DOHH2 (cell line): ENCODE data around the gene PCGF2.

Source experiments
- EZH2phosphoT487 ChIP-seq: fragments of 200-600 bp; sonication (generic); IDR thresholded peaks from 2 replicates; pipeline ENCODE4 v1.6.1; 2017; ENCODE audit warnings: borderline replicate concordance, mild to moderate bottlenecking, antibody characterized with exemption, low read length, moderate library complexity, mixed read lengths
- TF ChIP-seq, protein P1 (sequence below): fragments of 200-600 bp; sonication (generic); IDR thresholded peaks from one replicate; pipeline ENCODE4 v1.5.1; 2014; ENCODE audit warnings: antibody characterized with exemption, mild to moderate bottlenecking, low read depth, low read length; ENCODE audit not compliant: poor library complexity, severe bottlenecking

DNA sequence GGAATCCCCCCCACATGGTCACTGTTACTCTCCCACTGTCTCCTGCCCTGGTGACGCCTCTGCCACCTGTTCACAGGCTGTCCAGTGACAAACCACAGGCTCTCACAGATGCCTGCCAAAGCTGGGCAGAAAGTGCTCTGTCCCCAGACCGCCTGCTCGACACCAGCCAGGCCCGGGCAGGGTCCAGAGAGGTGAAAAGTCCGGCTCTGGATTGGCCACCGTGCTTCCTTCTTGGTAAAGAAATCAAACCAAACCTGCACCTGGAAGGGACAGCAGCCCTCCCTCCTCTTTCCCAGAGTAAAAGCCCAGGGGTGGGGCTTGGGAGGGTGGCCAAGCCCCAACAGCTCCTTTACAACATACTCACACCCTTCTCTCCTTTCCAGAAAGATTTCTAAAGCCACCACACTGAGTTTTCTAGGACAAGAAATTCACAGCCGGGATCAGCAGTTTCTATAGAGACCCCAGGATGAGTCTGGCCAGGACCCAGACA lies 6.2 kb downstream of the PCGF2 start:
- TF ChIP-seq, protein P1, sequence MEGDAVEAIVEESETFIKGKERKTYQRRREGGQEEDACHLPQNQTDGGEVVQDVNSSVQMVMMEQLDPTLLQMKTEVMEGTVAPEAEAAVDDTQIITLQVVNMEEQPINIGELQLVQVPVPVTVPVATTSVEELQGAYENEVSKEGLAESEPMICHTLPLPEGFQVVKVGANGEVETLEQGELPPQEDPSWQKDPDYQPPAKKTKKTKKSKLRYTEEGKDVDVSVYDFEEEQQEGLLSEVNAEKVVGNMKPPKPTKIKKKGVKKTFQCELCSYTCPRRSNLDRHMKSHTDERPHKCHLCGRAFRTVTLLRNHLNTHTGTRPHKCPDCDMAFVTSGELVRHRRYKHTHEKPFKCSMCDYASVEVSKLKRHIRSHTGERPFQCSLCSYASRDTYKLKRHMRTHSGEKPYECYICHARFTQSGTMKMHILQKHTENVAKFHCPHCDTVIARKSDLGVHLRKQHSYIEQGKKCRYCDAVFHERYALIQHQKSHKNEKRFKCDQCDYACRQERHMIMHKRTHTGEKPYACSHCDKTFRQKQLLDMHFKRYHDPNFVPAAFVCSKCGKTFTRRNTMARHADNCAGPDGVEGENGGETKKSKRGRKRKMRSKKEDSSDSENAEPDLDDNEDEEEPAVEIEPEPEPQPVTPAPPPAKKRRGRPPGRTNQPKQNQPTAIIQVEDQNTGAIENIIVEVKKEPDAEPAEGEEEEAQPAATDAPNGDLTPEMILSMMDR = no peak
- no peak for TF ChIP-seq EZH2phosphoT487
